KG1 (cell line): Measurements from ENCODE around the gene APOBEC3A.
"Not testable (repeated sequence)": the region's sequence is repeated elsewhere in the genome, so short reads cannot be mapped to it uniquely, and the experiment has no call there.

Experiments
- DNase-seq: peaks from one replicate; lab custom pipeline; 2025; lab: John Stamatoyannopoulos, UW

The APOBEC3A gene

GRCh38 chr22:38958651-38958943 is 1.2 kb downstream of the APOBEC3A start:
- not testable (repeated sequence) for DNase-seq

GRCh38 chr22:38959590-38959989 is 2.2 kb downstream of the APOBEC3A start:
- no peak for DNase-seq

GRCh38 chr22:38960673-38961072 is 3.3 kb downstream of the APOBEC3A start:
- DNase-seq, result not testable (repeated sequence)

- not testable (repeated sequence) for DNase-seq
Measured at GRCh38 chr22:38963291-38963738, 5.9 kb downstream of the APOBEC3A start.

- no peak for DNase-seq
Measured at GRCh38 chr22:38963872-38964271, 6.5 kb downstream of the APOBEC3A start.

GRCh38 chr22:38964306-38964705 is 6.9 kb downstream of the APOBEC3A start:
- DNase-seq, result no peak

GRCh38 chr22:38964989-38965388 is 7.6 kb downstream of the APOBEC3A start:
- no peak for DNase-seq

GRCh38 chr22:38965614-38966379 is 8.4 kb downstream of the APOBEC3A start:
- DNase-seq, result no peak

GRCh38 chr22:38966380-38966702 is 8.9 kb downstream of the APOBEC3A start:
- no peak for DNase-seq

GRCh38 chr22:38966942-38967341 is 9.5 kb downstream of the APOBEC3A start:
- DNase-seq, result no peak

- no peak for DNase-seq
Measured at GRCh38 chr22:38967451-38968450, 10.3 kb downstream of the APOBEC3A start.

GRCh38 chr22:38968801-38969200 is 11.4 kb downstream of the APOBEC3A start:
- no peak for DNase-seq

GRCh38 chr22:38970551-38970950 is 13.1 kb downstream of the APOBEC3A start:
- DNase-seq, result no peak

GRCh38 chr22:38971202-38971601 is 13.8 kb downstream of the APOBEC3A start:
- no peak for DNase-seq

- DNase-seq, result no peak
Measured at GRCh38 chr22:38971791-38972190, 14.4 kb downstream of the APOBEC3A start.

- DNase-seq, result no peak
Measured at GRCh38 chr22:38972558-38972957, 15.1 kb downstream of the APOBEC3A start.

- DNase-seq, result peak; percentile 45
Measured at GRCh38 chr22:38973289-38974169, 16.1 kb downstream of the APOBEC3A start.

GRCh38 chr22:38974170-38974825 is 16.9 kb downstream of the APOBEC3A start:
- no peak for DNase-seq

- no peak for DNase-seq
Measured at GRCh38 chr22:38974826-38975175, 17.4 kb downstream of the APOBEC3A start.

- DNase-seq, result not testable (repeated sequence)
Measured at GRCh38 chr22:38977289-38977688, 19.9 kb downstream of the APOBEC3A start.

- DNase-seq, result not testable (repeated sequence)
Measured at GRCh38 chr22:38980587-38980986, 23.2 kb downstream of the APOBEC3A start.
